Caco-2 (cell line): ENCODE results near the gene PDE1C. TPM values are rescaled to one million over a fixed set of nuclear protein-coding genes. Genes with fewer than 3 reads are reported as not detected.
A peak's percentile ranks its signal among the peaks of the same experiment; 100 is the strongest.

Experiments
- BruUV-seq: library from RNA; stranded (reverse); fragments of 400-500 nt; replicated peaks from 2 replicates; lab custom pipeline; 2021; lab: Mats Ljungman, UMichigan
- CTCF ChIA-PET: fragments of 300-600 bp; sonication (Branson Sonifier 250); formaldehyde crosslinking; loops from one replicate; lab custom pipeline; 2022; ENCODE audit warnings: antibody characterized with exemption; lab: Charles Lee
- POLR2A ChIA-PET: fragments of 300-600 bp; sonication (Branson Sonifier 250); formaldehyde crosslinking; loops from one replicate; lab custom pipeline; 2022; ENCODE audit warnings: antibody characterized with exemption; lab: Charles Lee
- DNase-seq, 2 experiments: peaks; one replicate each; pipeline versions ENCODE4 v3.0.0 to v3.0.0-alpha.2; 2020 to 2022
- H3K27me3 ChIP-seq: replicated peaks from 2 replicates; pipeline ENCODE4 v1.6.0; 2011; ENCODE audit warnings: low read length; ENCODE audit not compliant: control insufficient read depth, insufficient read depth
- H3K36me3 ChIP-seq: 2 replicates; pipeline ENCODE4 v1.5.1; 2011; ENCODE audit warnings: low read length; ENCODE audit not compliant: control insufficient read depth, insufficient read depth
- H3K4me1 ChIP-seq: fragments of 250-450 bp; sonication (Bioruptor Pico); 2 replicates; pipeline ENCODE4 v1.5.1; 2020; ENCODE audit warnings: mild to moderate bottlenecking
- H3K4me3 ChIP-seq: 2 replicates; pipeline ENCODE4 v1.5.1; 2011; ENCODE audit warnings: low read depth, mild to moderate bottlenecking, control low read depth, low read length
- H3K9me3 ChIP-seq: fragments of 250-450 bp; sonication (Bioruptor Pico); 2 replicates; pipeline ENCODE4 v1.5.1; 2020; ENCODE audit warnings: mild to moderate bottlenecking, moderate library complexity
- H3K27ac Mint-ChIP-seq: one replicate; pipeline ENCODE4 v1.8.0; 2022; ENCODE audit warnings: mixed read lengths; ENCODE audit not compliant: unreplicated experiment
- H3K27me3 Mint-ChIP-seq: one replicate; pipeline ENCODE4 v1.8.0; 2022; ENCODE audit warnings: mixed read lengths; ENCODE audit not compliant: insufficient read depth, unreplicated experiment
- H3K36me3 Mint-ChIP-seq: one replicate; pipeline ENCODE4 v1.8.0; 2022; ENCODE audit warnings: mild to moderate bottlenecking, mixed read lengths; ENCODE audit not compliant: insufficient read depth, unreplicated experiment
- H3K4me1 Mint-ChIP-seq: one replicate; pipeline ENCODE4 v1.8.0; 2022; ENCODE audit warnings: low read depth, mixed read lengths; ENCODE audit not compliant: unreplicated experiment
- H3K4me3 Mint-ChIP-seq: one replicate; pipeline ENCODE4 v1.8.0; 2022; ENCODE audit warnings: mild to moderate bottlenecking, moderate library complexity, mixed read lengths; ENCODE audit not compliant: unreplicated experiment
- H3K9me3 Mint-ChIP-seq: one replicate; pipeline ENCODE4 v1.8.0; 2022; ENCODE audit warnings: mixed read lengths; ENCODE audit not compliant: unreplicated experiment
- CTCF ChIP-seq, 2 experiments: fragments of 200-600 bp in 1 of 2; IDR thresholded peaks; 1 replicate in 1 of 2; 2 replicates in 1 of 2; pipeline versions ENCODE4 v1.5.1 to v1.8.0; 2011 to 2022; ENCODE audit warnings: antibody characterized with exemption in 1 of 2, control low read depth in 1 of 2, inconsistent platforms in 1 of 2, low read depth in 1 of 2, low read length in 1 of 2, mild to moderate bottlenecking in 1 of 2, moderate library complexity in 1 of 2; ENCODE audit not compliant: insufficient read depth in 1 of 2, severe bottlenecking in 1 of 2, unreplicated experiment in 1 of 2
- intact Hi-C: fragments of 100-400 bp; cut with micrococcal nuclease; formaldehyde crosslinking; loops from one replicate; pipeline ENCODE4 v1.10.0; 2022; ENCODE audit not compliant: unreplicated experiment
- total RNA-seq: library from RNA; stranded (reverse); gene quantifications from 2 replicates; pipeline ENCODE4 v1.2.3, GENCODE V29; 2022

PDE1C gene
- total RNA-seq, 1 experiment from 2014 or later, result not detected

- BruUV-seq, result no TSS peak
Observed at GRCh38 chr7:31782411-31782991, 287.7 kb downstream of the PDE1C start.

DNA sequence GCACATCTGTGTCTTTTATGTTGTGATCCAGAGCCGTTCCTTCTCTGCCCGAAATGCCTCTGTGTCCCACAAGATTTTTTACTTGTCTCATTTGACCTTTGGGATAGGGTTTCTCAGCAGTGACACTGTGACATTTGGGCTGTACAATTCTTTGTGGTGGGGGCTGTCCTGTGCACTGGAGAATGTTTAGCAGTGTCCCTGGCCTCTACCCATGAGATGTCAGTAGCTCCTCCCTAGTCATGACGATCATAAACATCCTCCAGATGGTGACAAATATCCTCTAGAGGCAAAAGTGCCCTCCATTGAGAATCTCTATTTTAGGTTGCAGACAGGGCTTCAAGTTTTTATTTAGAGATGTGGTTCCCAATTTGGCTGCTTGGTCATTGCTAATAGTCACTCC lies 291.9 kb downstream of the PDE1C start:
- POLR2A ChIA-PET, result no interaction called here
- H3K27me3 Mint-ChIP-seq, result peaks cover 2% of the 10 kb centered on the region

More at GRCh38 chr7:31782411-31782991, 287.7 kb downstream of the PDE1C start:
- no peaks in the 10 kb centered on the region for H3K4me1 Mint-ChIP-seq
- TF ChIP-seq CTCF (IDR thresholded peaks at IDR 0.05; ENCODE audit: insufficient read depth in 1 of 2, low read depth in 1 of 2, low read length in 1 of 2, severe bottlenecking in 1 of 2, unreplicated experiment in 1 of 2), result peak; percentile 73 to 77
- intact Hi-C loops, result loop anchor here (1.0 to 2.0 kb wide), 4 partner anchors 38 to 422 kb away; no protein-coding TSS in a partner anchor
- Histone ChIP-seq H3K4me1 (no peaks in the 10 kb centered on the region), H3K36me3 (no peaks in the 10 kb centered on the region), H3K4me3 (no peak overlapping the region), H3K9me3 (no peaks in the 10 kb centered on the region), H3K27me3 (no peaks in the 10 kb centered on the region; the same call in 1 of the 2 replicates)
- peaks cover 2% of the 10 kb centered on the region for H3K27me3 Mint-ChIP-seq
- peak in 1 of 2 experiments; percentile 67 for DNase-seq
- no peaks in the 10 kb centered on the region for H3K36me3 Mint-ChIP-seq
- H3K4me3 Mint-ChIP-seq, result no peak overlapping the region
- ChIA-PET CTCF (no interaction called here), POLR2A (no interaction called here)
- H3K27ac Mint-ChIP-seq, result no peak overlapping the region
- H3K9me3 Mint-ChIP-seq, result no peaks in the 10 kb centered on the region

DNA sequence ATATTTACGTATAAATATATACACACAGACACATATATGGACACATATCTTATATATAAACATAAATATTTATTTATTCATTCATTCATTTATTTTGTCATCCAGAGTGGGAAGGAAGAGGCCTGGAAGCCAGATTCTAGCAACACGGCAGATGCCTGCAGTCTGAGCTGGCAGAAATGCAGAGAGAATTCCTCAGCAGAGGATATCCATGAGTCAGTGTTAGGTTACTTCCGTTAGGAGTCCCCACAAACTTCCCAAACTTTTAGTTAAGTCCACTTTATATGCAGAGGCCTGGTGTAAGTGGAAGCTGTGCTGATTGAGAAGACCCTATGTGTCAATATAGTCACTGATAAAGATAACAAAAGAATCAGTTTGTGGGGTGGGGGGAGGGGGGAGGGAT lies 293.6 kb downstream of the PDE1C start:
- Mint-ChIP-seq H3K9me3 (no peaks in the 10 kb centered on the region), H3K4me3 (no peak overlapping the region), H3K27me3 (peaks cover 5% of the 10 kb centered on the region), H3K4me1 (peaks cover 13% of the 10 kb centered on the region), H3K36me3 (no peaks in the 10 kb centered on the region), H3K27ac (no peak overlapping the region)
- H3K36me3 ChIP-seq, result no peaks in the 10 kb centered on the region
- no peak for DNase-seq
- BruUV-seq, result no TSS peak
- no peaks in the 10 kb centered on the region; the same call in 1 of the 2 replicates for H3K27me3 ChIP-seq
- intact Hi-C loops, result no loop called here
- POLR2A ChIA-PET, result no interaction called here
- CTCF ChIA-PET, result no interaction called here
- H3K9me3 ChIP-seq, result no peaks in the 10 kb centered on the region
- no peak overlapping the region for H3K4me3 ChIP-seq
- TF ChIP-seq CTCF (IDR thresholded peaks at IDR 0.05; ENCODE audit: insufficient read depth in 1 of 2, low read depth in 1 of 2, low read length in 1 of 2, severe bottlenecking in 1 of 2, unreplicated experiment in 1 of 2), result no peak
- H3K4me1 ChIP-seq, result peaks cover 11% of the 10 kb centered on the region

More for the DNA sequence above, 291.9 kb downstream of the PDE1C start:
- DNase-seq, result no peak
- peaks cover 11% of the 10 kb centered on the region for H3K4me1 ChIP-seq
- TF ChIP-seq CTCF (IDR thresholded peaks at IDR 0.05; ENCODE audit: insufficient read depth in 1 of 2, low read depth in 1 of 2, low read length in 1 of 2, severe bottlenecking in 1 of 2, unreplicated experiment in 1 of 2), result no peak
- H3K9me3 Mint-ChIP-seq, result no peaks in the 10 kb centered on the region
- H3K4me1 Mint-ChIP-seq, result peaks cover 13% of the 10 kb centered on the region
- H3K4me3 ChIP-seq, result no peak overlapping the region
- no peaks in the 10 kb centered on the region for H3K9me3 ChIP-seq
- no peaks in the 10 kb centered on the region for H3K36me3 ChIP-seq
- BruUV-seq, result no TSS peak
- H3K4me3 Mint-ChIP-seq, result no peak overlapping the region
- intact Hi-C loops, result no loop called here
- no peaks in the 10 kb centered on the region; the same call in 1 of the 2 replicates for H3K27me3 ChIP-seq
- CTCF ChIA-PET, result no interaction called here
- no peaks in the 10 kb centered on the region for H3K36me3 Mint-ChIP-seq
- H3K27ac Mint-ChIP-seq, result no peak overlapping the region
